K562 (cell line): ENCODE measurements around the gene GDAP1L1. TPM values are rescaled to one million over a fixed set of nuclear protein-coding genes. Genes with fewer than 3 reads are reported as not detected.

Experiments
- FOXA3 ChIP-seq, 2 experiments: fragments of 450-650 bp in 1 of 2; sonication (generic) in 1 of 2; formaldehyde crosslinking; IDR thresholded peaks in 1 of 2; conservative IDR thresholded peaks in 1 of 2; 2 replicates each; pipeline versions ENCODE4 v1.4.0 to v1.8.0; 2020 to 2022; ENCODE audit warnings: mild to moderate bottlenecking in 2 of 2, missing genetic modification reagents in 1 of 2
- GABPB1 ChIP-seq: sonication (generic); formaldehyde crosslinking; IDR thresholded peaks from 2 replicates; pipeline ENCODE4 v1.8.0; 2022; ENCODE audit warnings: mild to moderate bottlenecking, missing genetic modification reagents
- HCFC1 ChIP-seq: IDR thresholded peaks from 2 replicates; pipeline ENCODE4 v1.6.1; 2012; ENCODE audit warnings: low read depth, low read length, improper control_type of control experiment
- HMGXB4 ChIP-seq: sonication (generic); formaldehyde crosslinking; IDR thresholded peaks from 2 replicates; pipeline ENCODE4 v1.8.1; 2023; ENCODE audit warnings: mild to moderate bottlenecking, missing genetic modification reagents
- MAZ ChIP-seq, 2 experiments: fragments of 450-650 bp in 1 of 2; sonication (generic) in 1 of 2; formaldehyde crosslinking; IDR thresholded peaks in 1 of 2; conservative IDR thresholded peaks in 1 of 2; 2 replicates each; pipeline versions ENCODE4 v1.4.0 to v1.5.0; 2020; ENCODE audit warnings: mild to moderate bottlenecking in 1 of 2, missing genetic modification reagents in 1 of 2
- MIER1 ChIP-seq: fragments of 450-650 bp; IDR thresholded peaks from 2 replicates; pipeline ENCODE4 v1.6.1; 2016; ENCODE audit warnings: antibody characterized with exemption, mild to moderate bottlenecking, low read depth
- RB1 ChIP-seq: fragments of 450-650 bp; IDR thresholded peaks from 2 replicates; pipeline ENCODE4 v1.6.1; 2017; ENCODE audit warnings: low read depth, mild to moderate bottlenecking
- SIX5 ChIP-seq, 2 experiments: IDR thresholded peaks; 2 replicates each; pipeline ENCODE4 v1.6.1; 2011; ENCODE audit warnings: low read length in 2 of 2, borderline replicate concordance in 1 of 2, low read depth in 1 of 2, mild to moderate bottlenecking in 1 of 2, moderate library complexity in 1 of 2; ENCODE audit not compliant: insufficient read depth in 1 of 2
- polyA plus RNA-seq, 8 experiments: library from polyadenylated mRNA; depleted of rRNA in 4 of 8; stranded (reverse) in 5 of 8; unstranded in 3 of 8; fragments of >200 nt; fragmentation: Nextera tagmentation in 2 of 8; fragmentation: Illumina TruSeq in 1 of 8; extraction: Ambion mirVana in 2 of 8; extraction: Trizol in 1 of 8; gene quantifications; 2 replicates each; pipeline versions ENCODE4 v1.2.1 to v1.2.3, GENCODE V29; 2011 to 2014; ENCODE audit warnings: inconsistent platforms in 1 of 8, missing spikeins in 1 of 8
- total RNA-seq, 7 experiments: library from RNA; depleted of rRNA in 6 of 7; stranded (reverse); fragments of >200 nt in 6 of 7; fragmentation: Illumina TruSeq in 2 of 7; extraction: Trizol in 2 of 7; gene quantifications; 2 replicates each; pipeline versions ENCODE4 v1.2.1 to v1.2.3, GENCODE V29; 2011 to 2021; ENCODE audit warnings: low replicate concordance in 1 of 7
- TF ChIP-seq, protein P1 (sequence below): sonication (generic); formaldehyde crosslinking; IDR thresholded peaks from 2 replicates; pipeline ENCODE4 v1.8.0; 2023; ENCODE audit warnings: mild to moderate bottlenecking, missing genetic modification reagents
- TF ChIP-seq, protein P2 (sequence below): fragments of 450-650 bp; IDR thresholded peaks from 2 replicates; pipeline ENCODE4 v1.6.1; 2016; ENCODE audit warnings: mild to moderate bottlenecking

GDAP1L1 gene
- total and polyA plus RNA-seq, 9 of the 15 experiments (the other 6 are each of a cell fraction or from before 2014, with no cell fraction given), result 0.06 to 0.40 (median 0.19) TPM; not detected in 5

- TF ChIP-seq, protein P1, sequence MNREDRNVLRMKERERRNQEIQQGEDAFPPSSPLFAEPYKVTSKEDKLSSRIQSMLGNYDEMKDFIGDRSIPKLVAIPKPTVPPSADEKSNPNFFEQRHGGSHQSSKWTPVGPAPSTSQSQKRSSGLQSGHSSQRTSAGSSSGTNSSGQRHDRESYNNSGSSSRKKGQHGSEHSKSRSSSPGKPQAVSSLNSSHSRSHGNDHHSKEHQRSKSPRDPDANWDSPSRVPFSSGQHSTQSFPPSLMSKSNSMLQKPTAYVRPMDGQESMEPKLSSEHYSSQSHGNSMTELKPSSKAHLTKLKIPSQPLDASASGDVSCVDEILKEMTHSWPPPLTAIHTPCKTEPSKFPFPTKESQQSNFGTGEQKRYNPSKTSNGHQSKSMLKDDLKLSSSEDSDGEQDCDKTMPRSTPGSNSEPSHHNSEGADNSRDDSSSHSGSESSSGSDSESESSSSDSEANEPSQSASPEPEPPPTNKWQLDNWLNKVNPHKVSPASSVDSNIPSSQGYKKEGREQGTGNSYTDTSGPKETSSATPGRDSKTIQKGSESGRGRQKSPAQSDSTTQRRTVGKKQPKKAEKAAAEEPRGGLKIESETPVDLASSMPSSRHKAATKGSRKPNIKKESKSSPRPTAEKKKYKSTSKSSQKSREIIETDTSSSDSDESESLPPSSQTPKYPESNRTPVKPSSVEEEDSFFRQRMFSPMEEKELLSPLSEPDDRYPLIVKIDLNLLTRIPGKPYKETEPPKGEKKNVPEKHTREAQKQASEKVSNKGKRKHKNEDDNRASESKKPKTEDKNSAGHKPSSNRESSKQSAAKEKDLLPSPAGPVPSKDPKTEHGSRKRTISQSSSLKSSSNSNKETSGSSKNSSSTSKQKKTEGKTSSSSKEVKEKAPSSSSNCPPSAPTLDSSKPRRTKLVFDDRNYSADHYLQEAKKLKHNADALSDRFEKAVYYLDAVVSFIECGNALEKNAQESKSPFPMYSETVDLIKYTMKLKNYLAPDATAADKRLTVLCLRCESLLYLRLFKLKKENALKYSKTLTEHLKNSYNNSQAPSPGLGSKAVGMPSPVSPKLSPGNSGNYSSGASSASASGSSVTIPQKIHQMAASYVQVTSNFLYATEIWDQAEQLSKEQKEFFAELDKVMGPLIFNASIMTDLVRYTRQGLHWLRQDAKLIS (CRISPR knock-in tag), result peak; percentile 36; the same call in 1 of the 2 replicates
- TF ChIP-seq HCFC1 (peak; percentile 22; the same call in 1 of the 2 replicates), RB1 (peak; percentile 37; the same call in 1 of the 2 replicates), FOXA3 (CRISPR knock-in tag; conservative IDR thresholded peaks at IDR 0.05 in 1 of 2, IDR thresholded peaks at IDR 0.05 in 1 of 2) (0 out of 4 replicates have a peak, but pooled peaks of 1 of the 2 experiments have one; percentile 19), SIX5 (IDR thresholded peaks at IDR 0.05; ENCODE audit: borderline replicate concordance in 1 of 2, insufficient read depth in 1 of 2, low read depth in 1 of 2, low read length in 2 of 2) (no peak), MAZ (CRISPR knock-in tag; conservative IDR thresholded peaks at IDR 0.05 in 1 of 2, IDR thresholded peaks at IDR 0.05 in 1 of 2) (peak in 1 of 2 experiments; percentile 68; a peak in 2 of 4 replicates), HMGXB4 (CRISPR knock-in tag) (0 out of 2 replicates have a peak, but pooled peaks have one; percentile 44), MIER1 (peak; percentile 96), GABPB1 (CRISPR knock-in tag) (peak; percentile 43; the same call in 1 of the 2 replicates)
- TF ChIP-seq, protein P2, sequence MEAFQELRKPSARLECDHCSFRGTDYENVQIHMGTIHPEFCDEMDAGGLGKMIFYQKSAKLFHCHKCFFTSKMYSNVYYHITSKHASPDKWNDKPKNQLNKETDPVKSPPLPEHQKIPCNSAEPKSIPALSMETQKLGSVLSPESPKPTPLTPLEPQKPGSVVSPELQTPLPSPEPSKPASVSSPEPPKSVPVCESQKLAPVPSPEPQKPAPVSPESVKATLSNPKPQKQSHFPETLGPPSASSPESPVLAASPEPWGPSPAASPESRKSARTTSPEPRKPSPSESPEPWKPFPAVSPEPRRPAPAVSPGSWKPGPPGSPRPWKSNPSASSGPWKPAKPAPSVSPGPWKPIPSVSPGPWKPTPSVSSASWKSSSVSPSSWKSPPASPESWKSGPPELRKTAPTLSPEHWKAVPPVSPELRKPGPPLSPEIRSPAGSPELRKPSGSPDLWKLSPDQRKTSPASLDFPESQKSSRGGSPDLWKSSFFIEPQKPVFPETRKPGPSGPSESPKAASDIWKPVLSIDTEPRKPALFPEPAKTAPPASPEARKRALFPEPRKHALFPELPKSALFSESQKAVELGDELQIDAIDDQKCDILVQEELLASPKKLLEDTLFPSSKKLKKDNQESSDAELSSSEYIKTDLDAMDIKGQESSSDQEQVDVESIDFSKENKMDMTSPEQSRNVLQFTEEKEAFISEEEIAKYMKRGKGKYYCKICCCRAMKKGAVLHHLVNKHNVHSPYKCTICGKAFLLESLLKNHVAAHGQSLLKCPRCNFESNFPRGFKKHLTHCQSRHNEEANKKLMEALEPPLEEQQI, result peak; percentile 58; the same call in 1 of the 2 replicates
Measured at GRCh38 chr20:44247586-44248409, 690 bp downstream of the GDAP1L1 start (continued).
